ENCODE results near the gene REV1. TPM values are rescaled to one million over a fixed set of nuclear protein-coding genes. Genes with fewer than 3 reads are reported as not detected.

REV1 gene
- total RNA-seq, 2 experiments from 2014 or later, result 22.6 to 30.6 TPM

DNA sequence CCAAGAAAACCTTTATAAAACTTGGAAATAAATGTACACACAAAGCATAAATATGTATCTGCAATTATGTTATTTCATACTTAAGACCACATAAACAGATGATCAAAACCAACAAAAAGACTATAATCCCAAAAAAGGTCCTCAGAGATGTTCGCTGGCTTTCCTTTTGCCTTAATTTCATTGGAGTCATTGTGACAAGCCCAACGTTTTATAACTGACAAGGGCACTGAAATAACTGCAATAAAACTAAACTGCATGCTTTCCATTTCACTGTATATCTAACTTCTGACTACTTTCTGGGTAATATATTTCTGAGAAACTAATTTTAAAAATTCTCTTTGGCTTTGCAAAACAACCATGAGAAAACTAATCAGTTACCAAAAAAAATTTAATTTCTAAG lies 56.5 kb downstream of the REV1 start:
- H3K36me3 Mint-ChIP-seq, result peaks cover 17% of the 10 kb centered on the region

DNA sequence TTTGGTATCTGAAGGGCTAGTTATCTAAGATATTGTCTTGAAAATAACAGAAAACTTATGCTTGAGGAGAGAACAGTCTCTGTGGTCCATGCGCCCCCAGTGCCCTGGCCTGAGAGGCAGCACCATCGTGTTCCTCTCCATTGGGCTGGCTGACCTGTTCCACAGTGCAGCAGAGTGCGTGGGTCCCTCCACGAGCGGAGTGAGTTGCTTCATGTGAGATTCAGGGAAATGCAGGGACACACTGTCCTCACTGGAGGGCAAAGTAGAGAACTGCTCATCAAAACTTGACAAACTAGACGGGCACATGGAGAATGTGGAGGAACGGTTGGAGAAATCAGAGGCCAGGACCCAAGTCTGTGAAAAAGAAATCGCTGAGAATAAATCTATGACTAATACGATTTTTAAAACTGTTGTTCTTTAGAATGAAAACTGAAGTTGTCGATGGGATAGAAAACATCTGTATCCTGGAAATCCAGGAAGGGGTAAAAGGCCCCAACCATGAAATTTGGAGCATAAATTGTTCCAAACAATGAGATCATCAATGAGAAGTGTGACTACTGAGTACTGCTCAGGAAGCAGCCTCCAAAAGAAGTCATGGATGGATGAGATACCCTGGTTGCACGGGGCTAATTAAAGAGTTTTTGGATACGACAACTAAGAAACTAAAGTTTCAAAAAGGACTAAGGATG lies 58.1 kb downstream of the REV1 start:
- peaks cover 15% of the 10 kb centered on the region for H3K4me1 Mint-ChIP-seq (ENCODE audit: low read depth)
- no peaks in the 10 kb centered on the region for H3K27me3 Mint-ChIP-seq
- intact Hi-C loops (cut with micrococcal nuclease), result loop anchor here (10.0 kb wide), 1 partner anchor 53 kb away; no protein-coding TSS in a partner anchor
- no peak overlapping the region for H3K27ac Mint-ChIP-seq
- no peak overlapping the region for H3K4me3 Mint-ChIP-seq
- DNase-seq, result no peak
- ChIA-PET CTCF (no interaction called here), POLR2A (no interaction called here)
- H3K36me3 Mint-ChIP-seq, result peaks cover 22% of the 10 kb centered on the region
- H3K9me3 Mint-ChIP-seq, result no peaks in the 10 kb centered on the region

More for the DNA sequence above, 56.5 kb downstream of the REV1 start:
- ChIA-PET CTCF (interaction anchor here (0.7 kb wide), 1 partner anchor 283 kb away, joined by 3 read pairs; no protein-coding TSS in a partner anchor), POLR2A (no interaction called here)
- no peak for DNase-seq
- Mint-ChIP-seq H3K4me1 (ENCODE audit: low read depth) (peaks cover 15% of the 10 kb centered on the region), H3K27ac (no peak overlapping the region), H3K4me3 (no peak overlapping the region), H3K27me3 (no peaks in the 10 kb centered on the region), H3K9me3 (no peaks in the 10 kb centered on the region)
- intact Hi-C loops (cut with micrococcal nuclease), result loop anchor here (10.0 kb wide), 1 partner anchor 51 kb away; no protein-coding TSS in a partner anchor

GRCh38 chr2:99430614-99431291 lies 59.1 kb downstream of the REV1 start:
- H3K36me3 Mint-ChIP-seq, result peaks cover 24% of the 10 kb centered on the region
- ChIA-PET CTCF (interaction anchor here (1.4 kb wide), 1 partner anchor 59 kb away, joined by 4 read pairs; the partner anchor contains the start of gene REV1), POLR2A (no interaction called here)
- H3K27ac Mint-ChIP-seq, result no peak overlapping the region
- intact Hi-C loops (cut with micrococcal nuclease), result loop anchor here (10.0 kb wide), 1 partner anchor 54 kb away; no protein-coding TSS in a partner anchor
- H3K9me3 Mint-ChIP-seq, result no peaks in the 10 kb centered on the region
- H3K27me3 Mint-ChIP-seq, result no peaks in the 10 kb centered on the region
- no peak overlapping the region for H3K4me3 Mint-ChIP-seq
- DNase-seq, result no peak
- peaks cover 15% of the 10 kb centered on the region for H3K4me1 Mint-ChIP-seq (ENCODE audit: low read depth)

- Mint-ChIP-seq H3K4me1 (ENCODE audit: low read depth) (no peaks in the 10 kb centered on the region), H3K27me3 (no peaks in the 10 kb centered on the region), H3K4me3 (no peak overlapping the region), H3K9me3 (no peaks in the 10 kb centered on the region), H3K36me3 (peaks cover 22% of the 10 kb centered on the region), H3K27ac (no peak overlapping the region)
- intact Hi-C loops (cut with micrococcal nuclease), result no loop called here
- ChIA-PET POLR2A (no interaction called here), CTCF (no interaction called here)
- DNase-seq, result no peak
Measured at GRCh38 chr2:99425022-99425421, 64.8 kb downstream of the REV1 start.

DNA sequence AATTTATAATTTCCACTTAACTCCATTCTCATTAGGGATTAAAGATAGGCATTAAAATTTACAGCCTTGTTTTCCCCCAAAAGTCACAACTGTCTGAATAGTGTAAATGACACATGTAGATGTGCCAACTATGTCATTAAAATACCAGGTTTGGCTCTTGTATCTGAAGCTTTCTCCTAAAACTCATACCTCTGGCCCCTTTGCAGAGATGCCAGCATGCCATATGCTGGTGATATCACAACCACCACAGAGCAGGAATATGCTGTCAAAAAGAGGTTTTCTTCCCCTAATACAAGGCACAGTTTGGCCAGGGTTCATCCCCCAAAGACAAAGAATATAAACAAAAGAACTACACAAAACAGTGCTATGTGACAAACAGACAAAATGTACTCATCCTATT lies 65.4 kb downstream of the REV1 start:
- no peak overlapping the region for H3K27ac Mint-ChIP-seq
- H3K4me3 Mint-ChIP-seq, result no peak overlapping the region
- no peaks in the 10 kb centered on the region for H3K9me3 Mint-ChIP-seq
- H3K27me3 Mint-ChIP-seq, result no peaks in the 10 kb centered on the region
- CTCF ChIA-PET, result no interaction called here
- POLR2A ChIA-PET, result no interaction called here
- H3K36me3 Mint-ChIP-seq, result peaks cover 27% of the 10 kb centered on the region
- no peaks in the 10 kb centered on the region for H3K4me1 Mint-ChIP-seq (ENCODE audit: low read depth)
- intact Hi-C loops (cut with micrococcal nuclease), result no loop called here
- DNase-seq, result no peak

DNA sequence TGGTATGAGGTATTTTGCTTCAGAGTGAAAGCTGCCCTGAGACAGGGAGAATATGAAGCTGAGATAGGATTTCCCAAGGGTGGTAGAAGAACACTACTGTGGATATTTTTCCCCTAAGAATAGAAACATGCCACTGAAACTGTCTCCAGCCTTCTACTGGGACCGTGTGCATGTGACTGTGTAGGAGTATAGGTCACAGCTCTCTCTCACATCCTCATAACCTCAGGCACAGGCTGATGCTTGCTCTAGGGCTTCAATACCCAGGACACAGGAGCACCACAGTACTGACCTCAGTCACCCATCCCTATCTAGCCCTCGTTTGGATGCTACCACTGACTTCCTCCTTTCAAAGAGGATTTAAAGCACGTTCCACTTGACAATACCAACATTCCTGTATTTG lies 67.2 kb downstream of the REV1 start:
- intact Hi-C loops (cut with micrococcal nuclease), result no loop called here
- no peak for DNase-seq
- Mint-ChIP-seq H3K9me3 (no peaks in the 10 kb centered on the region), H3K36me3 (peaks cover 26% of the 10 kb centered on the region), H3K4me3 (no peak overlapping the region), H3K27me3 (no peaks in the 10 kb centered on the region), H3K4me1 (ENCODE audit: low read depth) (no peaks in the 10 kb centered on the region), H3K27ac (no peak overlapping the region)
- CTCF ChIA-PET, result no interaction called here
- POLR2A ChIA-PET, result no interaction called here

DNA sequence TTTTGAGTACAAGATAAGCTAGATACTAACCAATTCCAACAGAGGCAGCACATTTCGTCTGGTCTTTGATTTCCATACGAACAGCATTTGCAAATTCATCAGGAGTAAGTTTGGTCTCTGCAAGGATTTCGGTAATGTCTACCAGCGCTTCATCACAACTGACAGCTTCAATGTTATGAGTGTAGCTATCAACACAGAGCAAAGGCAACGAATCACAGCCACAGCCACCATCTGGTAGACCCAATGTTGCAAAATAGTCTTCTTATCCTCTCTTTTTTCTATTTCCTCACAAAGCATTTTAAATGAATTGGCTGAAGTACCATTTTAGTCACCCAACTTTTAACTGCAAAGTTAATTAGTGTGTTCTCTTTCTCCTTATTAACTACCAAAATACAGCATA lies 68.3 kb downstream of the REV1 start:
- POLR2A ChIA-PET, result no interaction called here
- CTCF ChIA-PET, result interaction anchor here (0.7 kb wide), 1 partner anchor 153 kb away, joined by 3 read pairs; no protein-coding TSS in a partner anchor
- H3K27me3 Mint-ChIP-seq, result no peaks in the 10 kb centered on the region
- H3K4me1 Mint-ChIP-seq (ENCODE audit: low read depth), result no peaks in the 10 kb centered on the region
- no peak for DNase-seq
- H3K27ac Mint-ChIP-seq, result no peak overlapping the region
- H3K4me3 Mint-ChIP-seq, result no peak overlapping the region
- peaks cover 26% of the 10 kb centered on the region for H3K36me3 Mint-ChIP-seq
- intact Hi-C loops (cut with micrococcal nuclease), result no loop called here
- no peaks in the 10 kb centered on the region for H3K9me3 Mint-ChIP-seq

GRCh38 chr2:99420751-99421299 lies 69.0 kb downstream of the REV1 start:
- Mint-ChIP-seq H3K4me1 (ENCODE audit: low read depth) (no peaks in the 10 kb centered on the region), H3K36me3 (peaks cover 26% of the 10 kb centered on the region), H3K9me3 (no peaks in the 10 kb centered on the region), H3K27me3 (no peaks in the 10 kb centered on the region), H3K4me3 (no peak overlapping the region), H3K27ac (no peak overlapping the region)
- no peak for DNase-seq
- ChIA-PET POLR2A (no interaction called here), CTCF (interaction anchor here (0.6 to 0.7 kb wide), 2 partner anchors 32 to 152 kb away, joined by 3 read pairs; no protein-coding TSS in a partner anchor)
- intact Hi-C loops (cut with micrococcal nuclease), result no loop called here

- no peak for DNase-seq
- Mint-ChIP-seq H3K4me1 (ENCODE audit: low read depth) (no peaks in the 10 kb centered on the region), H3K36me3 (peaks cover 30% of the 10 kb centered on the region), H3K27me3 (no peaks in the 10 kb centered on the region), H3K27ac (no peak overlapping the region), H3K4me3 (no peak overlapping the region), H3K9me3 (no peaks in the 10 kb centered on the region)
- ChIA-PET CTCF (interaction anchor here (0.6 kb wide), 1 partner anchor 32 kb away, joined by 3 read pairs; no protein-coding TSS in a partner anchor), POLR2A (no interaction called here)
- intact Hi-C loops (cut with micrococcal nuclease), result no loop called here
Measured at GRCh38 chr2:99420031-99420430, 69.8 kb downstream of the REV1 start.

DNA sequence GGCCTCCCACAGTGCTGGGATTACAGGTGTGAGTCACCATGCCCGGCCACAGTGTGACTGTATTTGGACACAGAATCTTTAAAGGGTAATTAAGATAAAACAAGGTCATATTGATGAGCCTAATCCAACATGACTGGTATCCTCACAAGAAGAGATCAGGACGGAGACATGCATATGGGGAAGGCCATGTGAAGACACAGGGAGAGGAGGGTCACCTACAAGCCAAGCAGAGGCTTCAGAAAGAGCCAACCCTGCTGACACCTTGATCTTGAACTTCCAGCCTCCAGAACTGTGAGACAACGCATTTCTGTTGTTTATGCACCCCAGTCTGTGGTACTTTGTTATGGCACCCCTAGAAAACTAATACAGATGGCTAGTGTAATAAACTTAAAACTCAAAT lies 72.4 kb downstream of the REV1 start:
- no peaks in the 10 kb centered on the region for H3K4me1 Mint-ChIP-seq (ENCODE audit: low read depth)
- intact Hi-C loops (cut with micrococcal nuclease), result no loop called here
- CTCF ChIA-PET, result no interaction called here
- H3K36me3 Mint-ChIP-seq, result peaks cover 26% of the 10 kb centered on the region
- no peak for DNase-seq
- no peak overlapping the region for H3K4me3 Mint-ChIP-seq
- H3K9me3 Mint-ChIP-seq, result no peaks in the 10 kb centered on the region
- H3K27ac Mint-ChIP-seq, result no peak overlapping the region
- POLR2A ChIA-PET, result no interaction called here
- H3K27me3 Mint-ChIP-seq, result no peaks in the 10 kb centered on the region

GRCh38 chr2:99414566-99414965 lies 75.3 kb downstream of the REV1 start:
- ChIA-PET CTCF (no interaction called here), POLR2A (no interaction called here)
- H3K9me3 Mint-ChIP-seq, result no peaks in the 10 kb centered on the region
- no peaks in the 10 kb centered on the region for H3K4me1 Mint-ChIP-seq (ENCODE audit: low read depth)
- no peaks in the 10 kb centered on the region for H3K27me3 Mint-ChIP-seq
- intact Hi-C loops (cut with micrococcal nuclease), result no loop called here
- DNase-seq, result no peak
- peak overlapping the region; percentile 9 for H3K27ac Mint-ChIP-seq
- H3K36me3 Mint-ChIP-seq, result peaks cover 24% of the 10 kb centered on the region
- H3K4me3 Mint-ChIP-seq, result no peak overlapping the region

GRCh38 chr2:99410276-99410675 lies 79.5 kb downstream of the REV1 start:
- DNase-seq, result no peak
- H3K4me1 Mint-ChIP-seq (ENCODE audit: low read depth), result no peaks in the 10 kb centered on the region
- H3K4me3 Mint-ChIP-seq, result no peak overlapping the region
- no peaks in the 10 kb centered on the region for H3K9me3 Mint-ChIP-seq
- ChIA-PET POLR2A (no interaction called here), CTCF (no interaction called here)
- peak overlapping the region; percentile 28 for H3K27ac Mint-ChIP-seq
- intact Hi-C loops (cut with micrococcal nuclease), result no loop called here
- peaks cover 19% of the 10 kb centered on the region for H3K36me3 Mint-ChIP-seq
- H3K27me3 Mint-ChIP-seq, result no peaks in the 10 kb centered on the region

Data from activated CD4-positive, alpha-beta memory T cell treated with anti-CD3 and anti-CD28 coated beads for 36 hours (primary cell).